Spleen (tissue), 7 donors: Measurements from ENCODE around the gene MBD3L4.
"Not testable (repeated sequence)": the region's sequence is repeated elsewhere in the genome, so short reads cannot be mapped to it uniquely, and the experiment has no call there.

Experiments used
- CTCF ChIP-seq, 11 experiments: fragments of 200-600 bp in 7 of 11; fragments of 450-650 bp in 4 of 11; sonication (generic) in 4 of 11; IDR thresholded peaks in 8 of 11; conservative IDR thresholded peaks in 3 of 11; 1 replicate in 7 of 11; 2 replicates in 4 of 11; pipeline versions ENCODE4 v1.4.0 to v1.8.0; 2016 to 2021; ENCODE audit warnings: antibody characterized with exemption in 11 of 11, inconsistent platforms in 4 of 11, mild to moderate bottlenecking in 1 of 11
- POLR2A ChIP-seq, 3 donors: fragments of 450-650 bp; IDR thresholded peaks; one replicate each; pipeline ENCODE4 v1.5.1; 2017; ENCODE audit warnings: antibody characterized with exemption in 3 of 3, mild to moderate bottlenecking in 1 of 3
- donor health status: DM: no; HTN: no; CAD: no; lungs with moderate emphysema.
- donor health status: DM: no; HTN: no; CAD: no.
- donor health status: DM: no; HTN: no; CAD: no.

DNA sequence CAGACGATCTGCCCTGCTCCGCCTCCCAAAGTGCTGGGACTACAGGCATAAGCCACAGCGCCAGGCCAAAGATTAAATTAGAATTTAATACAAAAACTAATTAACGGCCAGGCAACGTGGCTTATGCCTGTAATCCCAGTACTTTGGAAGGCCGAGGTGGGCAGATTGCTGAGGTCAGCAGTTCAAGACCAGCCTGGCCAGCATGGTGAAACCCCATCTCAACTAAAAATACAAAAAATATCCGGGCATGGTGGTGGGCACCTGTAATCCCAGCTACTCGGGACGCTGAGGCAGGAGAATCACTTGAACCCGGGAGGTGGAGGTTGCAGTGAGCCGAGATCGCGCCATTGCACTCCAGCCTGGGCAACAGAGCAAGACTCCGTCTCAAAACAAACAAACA lies 15.7 kb upstream of the MBD3L4 start:
- TF ChIP-seq CTCF (IDR thresholded peaks at IDR 0.05 in 8 of 11, conservative IDR thresholded peaks at IDR 0.05 in 3 of 11); POLR2A (IDR thresholded peaks at IDR 0.05): not testable (repeated sequence)
